Sigmoid colon (tissue), 7 donors: ENCODE results near the gene CADM2. TPM values are rescaled to one million over a fixed set of nuclear protein-coding genes. Genes with fewer than 3 reads are reported as not detected.

Source experiments
- DNase-seq: peaks from one replicate; pipeline ENCODE4 v3.0.0-alpha.2; 2019
- H3K27ac ChIP-seq, 4 donors: fragments of 200-600 bp; sonication (generic); one replicate each; pipeline ENCODE4 v1.5.1; 2016 to 2019; ENCODE audit warnings: mild to moderate bottlenecking in 1 of 4
- H3K27me3 ChIP-seq, 3 donors: fragments of 200-600 bp; sonication (generic); one replicate each; pipeline ENCODE4 v1.5.1; 2019; ENCODE audit warnings: mild to moderate bottlenecking in 1 of 3
- H3K36me3 ChIP-seq, 4 donors: fragments of 200-600 bp; sonication (generic); one replicate each; pipeline ENCODE4 v1.5.1; 2016 to 2019
- H3K4me1 ChIP-seq, 4 donors: fragments of 200-600 bp; sonication (generic); one replicate each; pipeline ENCODE4 v1.5.1; 2017 to 2019
- H3K4me3 ChIP-seq, 4 donors: fragments of 200-600 bp; sonication (generic); one replicate each; pipeline ENCODE4 v1.5.1; 2017 to 2019; ENCODE audit warnings: mild to moderate bottlenecking in 2 of 4, moderate library complexity in 1 of 4
- H3K9me3 ChIP-seq, 4 donors: fragments of 200-600 bp in 3 of 4; sonication (generic) in 3 of 4; one replicate each; pipeline versions ENCODE4 v1.5.1 to v1.6.1; 2013 to 2019
- EP300 ChIP-seq, 4 donors: sonication (generic); formaldehyde crosslinking; IDR thresholded peaks; one replicate each; pipeline ENCODE4 v1.6.1; 2017; ENCODE audit warnings: antibody characterized with exemption in 4 of 4
- POLR2A ChIP-seq, 2 donors: fragments of 450-650 bp; IDR thresholded peaks; one replicate each; pipeline ENCODE4 v1.6.1; 2016; ENCODE audit warnings: antibody characterized with exemption in 2 of 2, mild to moderate bottlenecking in 2 of 2, moderate library complexity in 2 of 2
- POLR2AphosphoS5 ChIP-seq, 4 donors: sonication (generic); formaldehyde crosslinking; IDR thresholded peaks; one replicate each; pipeline ENCODE4 v1.6.1; 2017; ENCODE audit warnings: antibody characterized with exemption in 4 of 4
- WGBS, 2 donors: extraction: QIAGEN DNeasy Blood & Tissue Kit; methylation state at CpG; one replicate each; pipeline ENCODE4 v1.1.7; 2013; 5-methylcytosine and 5-hydroxymethylcytosine counted together
- intact Hi-C: fragments of 100-400 bp; cut with DNase I; formaldehyde crosslinking; loops from one replicate; pipeline ENCODE4 v1.15.1; 2023
- polyA plus RNA-seq, 3 donors: library from polyadenylated mRNA; stranded (reverse); fragments of 200-250 nt; gene quantifications; one replicate each; pipeline ENCODE4 v1.2.3, GENCODE V29; 2013
- total RNA-seq, 4 donors: library from RNA; depleted of rRNA; stranded (reverse); fragments of >200 nt; gene quantifications; one replicate each; pipeline ENCODE4 v1.1.0, GENCODE V29; 2016
- TF ChIP-seq, protein P1 (sequence below), 4 experiments: fragments of 450-650 bp in 3 of 4; fragments of 200-600 bp in 1 of 4; IDR thresholded peaks; one replicate each; pipeline ENCODE4 v1.5.1; 2016 to 2019; ENCODE audit warnings: antibody characterized with exemption in 4 of 4, mild to moderate bottlenecking in 3 of 4, moderate library complexity in 2 of 4
- donor health status: healthy with polysubstance abuse.
- donor health status: Bipolar disorder and iron deficiency.
- donor health status: healthy.

Gene CADM2
- total and polyA plus RNA-seq, 7 donors: 0.46 to 22.8 (median 12.8) TPM

DNA sequence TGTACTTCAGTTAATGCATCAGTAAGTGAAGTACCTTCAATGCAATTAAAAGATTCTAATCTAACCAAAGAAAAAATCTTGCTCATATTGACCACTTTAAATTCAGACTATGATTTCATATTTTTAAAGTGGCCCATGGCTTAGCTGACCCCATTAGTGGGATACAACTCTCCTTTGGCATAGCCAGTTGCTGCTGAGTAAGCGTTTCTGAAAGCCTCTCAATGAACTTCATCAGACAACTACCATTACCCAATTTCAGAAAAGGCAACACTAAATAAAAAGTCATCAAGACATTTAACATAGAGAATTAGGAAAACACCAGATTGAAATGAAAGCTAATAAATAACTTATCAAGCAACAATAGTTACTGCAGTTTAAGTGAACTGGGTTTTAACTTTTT lies 27.0 kb downstream of the CADM2 start:
- intact Hi-C loops: no loop called here
- H3K4me3 ChIP-seq: no peak overlapping the region
- no peaks in the 10 kb centered on the region for H3K4me1 ChIP-seq
- DNase-seq: no peak
- no peaks in the 10 kb centered on the region for H3K36me3 ChIP-seq
- 84 to 89% methylated on average over 1 of the region's 1 CpG for WGBS, 2 donors
- TF ChIP-seq POLR2AphosphoS5 (IDR thresholded peaks at IDR 0.05): no peak
- TF ChIP-seq EP300 (IDR thresholded peaks at IDR 0.05): no peak
- no peak for TF ChIP-seq POLR2A (IDR thresholded peaks at IDR 0.05)
- TF ChIP-seq, protein P1, sequence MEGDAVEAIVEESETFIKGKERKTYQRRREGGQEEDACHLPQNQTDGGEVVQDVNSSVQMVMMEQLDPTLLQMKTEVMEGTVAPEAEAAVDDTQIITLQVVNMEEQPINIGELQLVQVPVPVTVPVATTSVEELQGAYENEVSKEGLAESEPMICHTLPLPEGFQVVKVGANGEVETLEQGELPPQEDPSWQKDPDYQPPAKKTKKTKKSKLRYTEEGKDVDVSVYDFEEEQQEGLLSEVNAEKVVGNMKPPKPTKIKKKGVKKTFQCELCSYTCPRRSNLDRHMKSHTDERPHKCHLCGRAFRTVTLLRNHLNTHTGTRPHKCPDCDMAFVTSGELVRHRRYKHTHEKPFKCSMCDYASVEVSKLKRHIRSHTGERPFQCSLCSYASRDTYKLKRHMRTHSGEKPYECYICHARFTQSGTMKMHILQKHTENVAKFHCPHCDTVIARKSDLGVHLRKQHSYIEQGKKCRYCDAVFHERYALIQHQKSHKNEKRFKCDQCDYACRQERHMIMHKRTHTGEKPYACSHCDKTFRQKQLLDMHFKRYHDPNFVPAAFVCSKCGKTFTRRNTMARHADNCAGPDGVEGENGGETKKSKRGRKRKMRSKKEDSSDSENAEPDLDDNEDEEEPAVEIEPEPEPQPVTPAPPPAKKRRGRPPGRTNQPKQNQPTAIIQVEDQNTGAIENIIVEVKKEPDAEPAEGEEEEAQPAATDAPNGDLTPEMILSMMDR (IDR thresholded peaks at IDR 0.05): no peak
- no peak overlapping the region for H3K27ac ChIP-seq
- H3K27me3 ChIP-seq: no peaks in the 10 kb centered on the region
- no peaks in the 10 kb centered on the region for H3K9me3 ChIP-seq

- intact Hi-C loops: no loop called here
Observed at GRCh38 chr3:84987706-84988504, 29.1 kb downstream of the CADM2 start.

DNA sequence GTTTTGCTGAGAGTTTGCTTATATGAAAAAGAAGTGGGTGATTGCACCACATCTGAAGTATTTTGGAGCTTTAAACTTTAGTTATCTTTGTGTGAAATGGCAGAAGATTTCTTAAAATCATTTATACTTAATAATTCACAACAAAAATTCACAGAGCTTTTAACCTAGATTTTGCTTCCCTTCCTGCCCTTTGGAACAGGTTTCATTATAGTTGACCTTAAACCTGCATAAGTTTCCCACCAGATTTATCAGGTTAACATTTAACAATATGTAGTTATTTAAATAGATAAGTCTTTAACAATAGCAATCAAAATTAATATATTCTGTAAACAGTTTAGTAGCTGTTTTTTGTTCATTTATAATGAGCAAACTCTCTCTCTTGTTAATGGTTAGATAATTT lies 30.3 kb downstream of the CADM2 start:
- Histone ChIP-seq H3K4me1 (no peaks in the 10 kb centered on the region), H3K27me3 (no peaks in the 10 kb centered on the region), H3K9me3 (no peaks in the 10 kb centered on the region), H3K36me3 (no peaks in the 10 kb centered on the region), H3K4me3 (no peak overlapping the region), H3K27ac (no peak overlapping the region)
- DNase-seq: no peak
- TF ChIP-seq, protein P1 (IDR thresholded peaks at IDR 0.05): no peak
- TF ChIP-seq POLR2A (IDR thresholded peaks at IDR 0.05): no peak
- no peak for TF ChIP-seq POLR2AphosphoS5 (IDR thresholded peaks at IDR 0.05)
- TF ChIP-seq EP300 (IDR thresholded peaks at IDR 0.05): no peak
- intact Hi-C loops: no loop called here

More at GRCh38 chr3:84987706-84988504, 29.1 kb downstream of the CADM2 start:
- Histone ChIP-seq H3K4me1 (no peaks in the 10 kb centered on the region), H3K27me3 (no peaks in the 10 kb centered on the region), H3K4me3 (no peak overlapping the region), H3K36me3 (no peaks in the 10 kb centered on the region), H3K9me3 (no peaks in the 10 kb centered on the region), H3K27ac (no peak overlapping the region)
- WGBS, 2 donors: 28 to 57% methylated on average over 3 of the region's 3 CpGs
- no peak for DNase-seq
- TF ChIP-seq, protein P1 (IDR thresholded peaks at IDR 0.05): no peak
- TF ChIP-seq POLR2AphosphoS5 (IDR thresholded peaks at IDR 0.05) (no peak), POLR2A (IDR thresholded peaks at IDR 0.05) (no peak), EP300 (IDR thresholded peaks at IDR 0.05) (no peak)

- Histone ChIP-seq H3K4me1 (no peaks in the 10 kb centered on the region), H3K36me3 (no peaks in the 10 kb centered on the region), H3K4me3 (no peak overlapping the region), H3K27me3 (no peaks in the 10 kb centered on the region), H3K9me3 (no peaks in the 10 kb centered on the region), H3K27ac (no peak overlapping the region)
- intact Hi-C loops: no loop called here
- DNase-seq: no peak
- TF ChIP-seq, protein P1 (IDR thresholded peaks at IDR 0.05): no peak
- TF ChIP-seq POLR2AphosphoS5 (IDR thresholded peaks at IDR 0.05) (no peak), POLR2A (IDR thresholded peaks at IDR 0.05) (no peak), EP300 (IDR thresholded peaks at IDR 0.05) (no peak)
- WGBS, 2 donors: 19 to 42% methylated on average over 1 of the region's 1 CpG
Observed at GRCh38 chr3:84991422-84991900, 32.7 kb downstream of the CADM2 start.
